Measurements from ENCODE around the gene CAMKMT.

GRCh38 chr2:44348400-44348799 is 13.3 kb upstream of the CAMKMT start:
- TF ChIP-seq POLR2AphosphoS5 (IDR thresholded peaks at IDR 0.05) (no peak), CTCF (IDR thresholded peaks at IDR 0.05) (no peak), EP300 (IDR thresholded peaks at IDR 0.05) (no peak)
